Mesendoderm (in vitro differentiated cells): ENCODE results near the gene SCNN1B.
"Not testable (repeated sequence)": the region's sequence is repeated elsewhere in the genome, so short reads cannot be mapped to it uniquely, and the experiment has no call there.

Source experiments
- DNase-seq: peaks from one replicate; pipeline ENCODE4 v3.0.0; 2013
- H2AK5ac ChIP-seq: 2 replicates; pipeline ENCODE4 v1.6.1; 2013; ENCODE audit warnings: low read length, inconsistent platforms
- H2BK120ac ChIP-seq: 2 replicates; pipeline ENCODE4 v1.6.1; 2013; ENCODE audit warnings: low read depth, mild to moderate bottlenecking, low read length, moderate library complexity, mixed read lengths
- H2BK15ac ChIP-seq: replicated peaks from 2 replicates; pipeline ENCODE4 v1.6.1; 2013; ENCODE audit warnings: low read depth, mild to moderate bottlenecking, moderate library complexity
- H2BK5ac ChIP-seq: 2 replicates; pipeline ENCODE4 v1.6.1; 2013; ENCODE audit warnings: low read length, inconsistent platforms
- H3K18ac ChIP-seq: 2 replicates; pipeline ENCODE4 v1.6.1; 2013; ENCODE audit warnings: mild to moderate bottlenecking, low read length, mixed read lengths
- H3K23ac ChIP-seq: one replicate; pipeline ENCODE4 v1.6.1; 2013; ENCODE audit warnings: low read length
- H3K27ac ChIP-seq: 2 replicates; pipeline ENCODE4 v1.5.1; 2013; ENCODE audit warnings: low read depth, mild to moderate bottlenecking, inconsistent platforms, low read length, moderate library complexity
- H3K27me3 ChIP-seq: 2 replicates; pipeline ENCODE4 v1.6.1; 2013; ENCODE audit warnings: low read length, control low read depth, mild to moderate bottlenecking, inconsistent platforms; ENCODE audit not compliant: insufficient read depth, poor library complexity
- H3K36me3 ChIP-seq: 2 replicates; pipeline ENCODE4 v1.6.1; 2013; ENCODE audit warnings: low read length, inconsistent platforms; ENCODE audit not compliant: control insufficient read depth, insufficient read depth
- H3K4ac ChIP-seq: one replicate; pipeline ENCODE4 v1.6.1; 2013; ENCODE audit warnings: low read depth, mild to moderate bottlenecking, low read length, moderate library complexity
- H3K4me1 ChIP-seq: 2 replicates; pipeline ENCODE4 v1.6.1; 2013; ENCODE audit warnings: low read depth, low read length, inconsistent platforms; ENCODE audit not compliant: control insufficient read depth
- H3K4me2 ChIP-seq: 2 replicates; pipeline ENCODE4 v1.6.1; 2013; ENCODE audit warnings: low read length
- H3K4me3 ChIP-seq: 2 replicates; pipeline ENCODE4 v1.5.1; 2013; ENCODE audit warnings: mild to moderate bottlenecking, low read length
- H3K56ac ChIP-seq: one replicate; pipeline ENCODE4 v1.6.1; 2013; ENCODE audit warnings: low read length
- H3K79me1 ChIP-seq: 2 replicates; pipeline ENCODE4 v1.6.1; 2013; ENCODE audit warnings: low read length, inconsistent platforms
- H3K79me2 ChIP-seq: 2 replicates; pipeline ENCODE4 v1.6.1; 2013; ENCODE audit warnings: mild to moderate bottlenecking, low read length; ENCODE audit not compliant: control insufficient read depth, insufficient read depth
- H3K9ac ChIP-seq: 2 replicates; pipeline ENCODE4 v1.6.1; 2013; ENCODE audit warnings: low read length, inconsistent platforms
- H4K5ac ChIP-seq: one replicate; pipeline ENCODE4 v1.6.1; 2013; ENCODE audit warnings: low read length
- H4K8ac ChIP-seq: one replicate; pipeline ENCODE4 v1.6.1; 2013; ENCODE audit warnings: low read depth, mild to moderate bottlenecking, control low read depth, low read length, moderate library complexity
- WGBS: extraction: QIAGEN DNeasy Blood & Tissue Kit; methylation state at CpG from one replicate; pipeline ENCODE4 v1.1.7; 2013; ENCODE audit warnings: low lambda C conversion rate, missing lambda C conversion rate; ENCODE audit not compliant: insufficient coverage; ENCODE audit errors: extremely low coverage; 5-methylcytosine and 5-hydroxymethylcytosine counted together

Gene SCNN1B

DNA sequence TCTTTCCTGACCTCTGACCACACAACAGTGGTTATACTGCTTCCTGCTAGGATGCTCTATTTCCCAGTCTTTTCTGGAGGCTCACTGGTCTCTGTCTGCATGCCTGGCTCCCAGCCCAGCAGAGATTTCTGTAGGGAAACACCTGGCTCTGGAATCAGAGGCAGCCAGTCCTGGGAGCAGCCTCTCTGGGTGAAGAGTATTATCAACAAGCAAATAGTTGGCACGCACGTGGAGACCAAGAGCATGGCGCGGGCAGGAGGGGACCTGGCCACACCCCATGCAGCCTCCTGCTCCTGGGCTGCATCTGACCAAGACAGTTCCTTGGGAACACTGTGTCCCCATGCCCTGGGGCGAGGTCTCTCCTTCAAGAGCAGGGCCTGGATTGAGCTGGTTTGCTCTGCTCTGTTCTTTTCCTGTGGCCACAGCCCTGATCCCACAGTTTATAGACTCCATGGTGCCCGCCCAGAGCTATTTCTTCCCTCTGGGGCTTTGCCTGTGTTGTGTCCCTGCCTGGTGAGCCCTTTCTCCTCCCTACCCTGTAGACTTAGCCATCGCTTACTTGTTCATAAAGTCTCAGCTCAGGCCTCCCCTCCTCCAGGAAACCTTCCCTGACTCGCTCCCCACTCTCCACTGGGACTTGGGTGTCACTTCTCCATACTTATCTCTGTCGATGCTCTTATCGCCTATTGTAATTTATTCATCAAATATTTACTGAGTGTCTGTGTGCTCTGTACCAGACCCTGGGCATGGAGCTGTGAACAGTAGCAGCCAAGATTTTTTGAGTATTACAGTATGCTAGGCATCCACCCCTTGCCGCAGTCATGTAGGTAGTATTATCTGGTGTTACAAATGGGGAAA is 60.6 kb downstream of the SCNN1B start:
- no peak for DNase-seq
- Histone ChIP-seq H3K18ac (no peak overlapping the region), H4K5ac (no peak overlapping the region), H3K56ac (no peak overlapping the region), H3K4me1 (no peaks in the 10 kb centered on the region), H3K4ac (no peak overlapping the region), H3K23ac (no peak overlapping the region), H3K27ac (no peak overlapping the region), H3K79me2 (no peaks in the 10 kb centered on the region), H2BK15ac (no peak overlapping the region), H3K9ac (no peak overlapping the region), H3K36me3 (no peaks in the 10 kb centered on the region), H3K79me1 (no peaks in the 10 kb centered on the region), H2BK120ac (no peak overlapping the region), H3K4me3 (no peak overlapping the region), H2AK5ac (no peak overlapping the region), H2BK5ac (no peak overlapping the region), H3K27me3 (no peaks in the 10 kb centered on the region), H4K8ac (no peak overlapping the region), H3K4me2 (no peak overlapping the region)
- WGBS, result no CpG with 5 or more reads among the region's 11 CpGs

- Histone ChIP-seq H3K18ac (no peak overlapping the region), H3K27ac (no peak overlapping the region), H3K27me3 (no peaks in the 10 kb centered on the region), H3K36me3 (no peaks in the 10 kb centered on the region), H3K79me2 (no peaks in the 10 kb centered on the region), H3K56ac (no peak overlapping the region), H3K9ac (no peak overlapping the region), H2BK120ac (no peak overlapping the region), H3K23ac (no peak overlapping the region), H3K4me1 (no peaks in the 10 kb centered on the region), H3K4ac (no peak overlapping the region), H2BK5ac (no peak overlapping the region), H2AK5ac (no peak overlapping the region), H3K4me3 (no peak overlapping the region), H3K79me1 (no peaks in the 10 kb centered on the region), H3K4me2 (no peak overlapping the region), H4K5ac (no peak overlapping the region), H2BK15ac (no peak overlapping the region), H4K8ac (no peak overlapping the region)
- no CpG with 5 or more reads among the region's 5 CpGs for WGBS
- DNase-seq, result peak; percentile 23
Measured at GRCh38 chr16:23365602-23366240, 63.6 kb downstream of the SCNN1B start.

DNA sequence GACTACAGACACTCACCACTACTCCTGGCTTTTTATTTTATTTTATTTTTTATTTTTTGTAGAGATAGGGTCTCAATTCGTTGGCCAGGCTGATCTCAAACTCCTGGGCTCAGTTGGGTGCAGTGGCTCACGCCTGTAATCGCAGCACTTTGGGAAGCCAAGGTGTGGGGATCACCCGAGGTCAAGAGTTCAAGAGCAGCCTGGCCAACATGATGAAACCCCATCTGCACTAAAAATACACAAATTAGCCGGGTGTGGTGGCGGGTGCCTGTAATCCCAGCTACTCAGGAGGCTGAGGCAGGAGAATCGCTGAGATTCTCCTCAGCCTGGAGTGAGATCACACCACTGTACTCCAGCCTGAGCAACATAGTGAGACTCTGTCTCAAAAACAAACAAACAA is 64.2 kb downstream of the SCNN1B start:
- not testable (repeated sequence) for H3K27ac ChIP-seq

GRCh38 chr16:23367564-23367963 is 65.5 kb downstream of the SCNN1B start:
- Histone ChIP-seq H3K4me1 (no peaks in the 10 kb centered on the region), H2AK5ac (no peak overlapping the region), H3K36me3 (no peaks in the 10 kb centered on the region), H2BK5ac (no peak overlapping the region), H3K79me1 (no peaks in the 10 kb centered on the region), H2BK120ac (no peak overlapping the region), H4K5ac (no peak overlapping the region), H3K4me3 (no peak overlapping the region), H3K27ac (no peak overlapping the region), H3K18ac (no peak overlapping the region), H3K27me3 (no peaks in the 10 kb centered on the region), H3K4ac (no peak overlapping the region), H3K23ac (no peak overlapping the region), H3K56ac (no peak overlapping the region), H3K4me2 (no peak overlapping the region), H3K9ac (no peak overlapping the region), H3K79me2 (no peaks in the 10 kb centered on the region), H2BK15ac (no peak overlapping the region), H4K8ac (no peak overlapping the region)
- no CpG with 5 or more reads among the region's 10 CpGs for WGBS
- DNase-seq, result no peak

More for the DNA sequence above, 64.2 kb downstream of the SCNN1B start:
- not testable (repeated sequence) for H3K23ac ChIP-seq, H3K4me1 ChIP-seq, H3K4ac ChIP-seq, H2BK15ac ChIP-seq, H3K79me2 ChIP-seq, H3K9ac ChIP-seq, H2AK5ac ChIP-seq, H2BK120ac ChIP-seq, H3K79me1 ChIP-seq, H4K8ac ChIP-seq, H3K18ac ChIP-seq, DNase-seq, H3K56ac ChIP-seq, H3K4me2 ChIP-seq, H3K4me3 ChIP-seq, H2BK5ac ChIP-seq, H3K27me3 ChIP-seq, H4K5ac ChIP-seq, H3K36me3 ChIP-seq
- WGBS, result no CpG with 5 or more reads among the region's 7 CpGs

DNA sequence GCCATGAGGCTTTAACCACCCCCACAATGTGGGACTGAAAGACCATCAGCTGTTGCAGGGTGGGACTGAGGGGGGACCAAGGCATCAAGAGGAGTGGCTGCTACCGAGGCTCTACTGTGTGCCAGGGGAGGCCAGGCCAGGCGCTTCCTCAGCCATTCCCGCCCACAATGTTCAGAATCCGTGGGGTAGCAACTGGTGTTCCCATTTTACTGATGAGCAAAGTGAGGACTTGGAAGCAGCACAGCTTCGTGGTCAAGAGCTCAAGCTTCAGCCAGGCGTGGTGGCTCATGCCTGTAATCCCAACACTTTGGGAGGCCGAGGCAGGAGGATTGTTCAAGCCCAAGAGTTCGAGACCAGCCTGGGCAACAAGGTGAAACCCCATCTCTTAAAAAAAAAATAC is 65.9 kb downstream of the SCNN1B start:
- no peak overlapping the region for H2BK5ac ChIP-seq
- no peak overlapping the region for H2AK5ac ChIP-seq
- no CpG with 5 or more reads among the region's 8 CpGs for WGBS
- H3K4me1 ChIP-seq, result no peaks in the 10 kb centered on the region
- no peaks in the 10 kb centered on the region for H3K79me2 ChIP-seq
- no peak for DNase-seq
- H4K5ac ChIP-seq, result no peak overlapping the region
- no peak overlapping the region for H3K56ac ChIP-seq
- H2BK120ac ChIP-seq, result no peak overlapping the region
- H3K79me1 ChIP-seq, result no peaks in the 10 kb centered on the region
- no peak overlapping the region for H3K4ac ChIP-seq
- H3K27ac ChIP-seq, result no peak overlapping the region
- H3K4me2 ChIP-seq, result no peak overlapping the region
- H4K8ac ChIP-seq, result no peak overlapping the region
- H3K27me3 ChIP-seq, result no peaks in the 10 kb centered on the region
- no peak overlapping the region for H3K4me3 ChIP-seq
- H3K36me3 ChIP-seq, result no peaks in the 10 kb centered on the region
- H3K9ac ChIP-seq, result no peak overlapping the region
- no peak overlapping the region for H3K23ac ChIP-seq
- no peak overlapping the region for H3K18ac ChIP-seq
- no peak overlapping the region for H2BK15ac ChIP-seq
